Tibial nerve (tissue), 4 donors: ENCODE measurements around the gene OR2AT4. TPM values are rescaled to one million over a fixed set of nuclear protein-coding genes. Genes with fewer than 3 reads are reported as not detected.

Experiments
- DNase-seq, 2 donors: peaks; one replicate each; pipeline ENCODE4 v3.0.0-alpha.2; 2019; ENCODE audit warnings: low spot score in 2 of 2
- H3K27ac ChIP-seq, 4 donors: fragments of 200-600 bp; sonication (generic) in 3 of 4; one replicate each; pipeline ENCODE4 v1.5.1; 2017 to 2019; ENCODE audit warnings: mild to moderate bottlenecking in 1 of 4
- H3K27me3 ChIP-seq, 2 donors: fragments of 200-600 bp; sonication (generic) in 1 of 2; one replicate each; pipeline versions ENCODE4 v1.5.1 to v1.6.0; 2017 to 2019
- H3K36me3 ChIP-seq, 3 donors: fragments of 200-600 bp; sonication (generic); one replicate each; pipeline ENCODE4 v1.5.1; 2018 to 2019
- H3K4me1 ChIP-seq, 4 donors: fragments of 200-600 bp; sonication (generic) in 3 of 4; one replicate each; pipeline ENCODE4 v1.5.1; 2017 to 2019
- H3K4me3 ChIP-seq, 4 donors: fragments of 200-600 bp; sonication (generic) in 3 of 4; one replicate each; pipeline ENCODE4 v1.5.1; 2017 to 2019; ENCODE audit warnings: mild to moderate bottlenecking in 1 of 4, moderate library complexity in 1 of 4
- H3K9me3 ChIP-seq, 4 donors: fragments of 200-600 bp; sonication (generic) in 3 of 4; one replicate each; pipeline ENCODE4 v1.5.1; 2017 to 2019
- EP300 ChIP-seq, 2 donors: sonication (generic); formaldehyde crosslinking; IDR thresholded peaks; one replicate each; pipeline ENCODE4 v1.6.1; 2017; ENCODE audit warnings: antibody characterized with exemption in 2 of 2, mild to moderate bottlenecking in 1 of 2
- POLR2A ChIP-seq, 2 donors: fragments of 450-650 bp; IDR thresholded peaks; one replicate each; pipeline ENCODE4 v1.6.1; 2017; ENCODE audit warnings: antibody characterized with exemption in 2 of 2, mild to moderate bottlenecking in 2 of 2, moderate library complexity in 2 of 2
- WGBS, 2 donors: methylation state at CpG; one replicate each; pipeline ENCODE4 v1.1.5; 2018; 5-methylcytosine and 5-hydroxymethylcytosine counted together
- total RNA-seq, 4 donors: library from RNA; depleted of rRNA; stranded (reverse); fragments of >200 nt; gene quantifications; one replicate each; pipeline ENCODE4 v1.1.0, GENCODE V29; 2016
- TF ChIP-seq, protein P1 (sequence below), 5 experiments: fragments of 200-600 bp in 3 of 5; fragments of 450-650 bp in 2 of 5; sonication (generic) in 3 of 5; IDR thresholded peaks; one replicate each; pipeline ENCODE4 v1.5.1; 2016 to 2019; ENCODE audit warnings: antibody characterized with exemption in 5 of 5, mild to moderate bottlenecking in 3 of 5, moderate library complexity in 2 of 5

OR2AT4 gene
- total RNA-seq, 4 donors from 2014 or later: 0.87 to 2.3 (median 1.5) TPM

DNA sequence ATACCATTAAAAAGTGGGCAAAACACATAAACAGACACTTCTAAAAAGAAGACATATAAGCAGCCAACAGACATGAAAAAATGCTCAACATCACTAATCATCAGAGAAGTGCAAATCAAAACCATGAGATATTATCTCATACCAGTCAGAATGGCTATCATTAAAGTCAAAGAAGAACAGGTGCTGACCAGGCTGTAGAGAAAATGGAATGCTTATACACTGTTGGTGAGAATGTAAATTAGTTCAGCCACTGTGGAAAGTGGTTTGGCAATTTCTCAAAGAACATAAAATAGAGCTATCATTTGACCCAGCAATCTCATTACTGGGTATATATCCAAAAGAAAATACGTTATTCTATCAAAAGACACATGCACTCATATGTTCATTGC lies 13.5 kb downstream of the OR2AT4 start:
- H3K9me3 ChIP-seq: no peaks in the 10 kb centered on the region
- TF ChIP-seq, protein P1, sequence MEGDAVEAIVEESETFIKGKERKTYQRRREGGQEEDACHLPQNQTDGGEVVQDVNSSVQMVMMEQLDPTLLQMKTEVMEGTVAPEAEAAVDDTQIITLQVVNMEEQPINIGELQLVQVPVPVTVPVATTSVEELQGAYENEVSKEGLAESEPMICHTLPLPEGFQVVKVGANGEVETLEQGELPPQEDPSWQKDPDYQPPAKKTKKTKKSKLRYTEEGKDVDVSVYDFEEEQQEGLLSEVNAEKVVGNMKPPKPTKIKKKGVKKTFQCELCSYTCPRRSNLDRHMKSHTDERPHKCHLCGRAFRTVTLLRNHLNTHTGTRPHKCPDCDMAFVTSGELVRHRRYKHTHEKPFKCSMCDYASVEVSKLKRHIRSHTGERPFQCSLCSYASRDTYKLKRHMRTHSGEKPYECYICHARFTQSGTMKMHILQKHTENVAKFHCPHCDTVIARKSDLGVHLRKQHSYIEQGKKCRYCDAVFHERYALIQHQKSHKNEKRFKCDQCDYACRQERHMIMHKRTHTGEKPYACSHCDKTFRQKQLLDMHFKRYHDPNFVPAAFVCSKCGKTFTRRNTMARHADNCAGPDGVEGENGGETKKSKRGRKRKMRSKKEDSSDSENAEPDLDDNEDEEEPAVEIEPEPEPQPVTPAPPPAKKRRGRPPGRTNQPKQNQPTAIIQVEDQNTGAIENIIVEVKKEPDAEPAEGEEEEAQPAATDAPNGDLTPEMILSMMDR (IDR thresholded peaks at IDR 0.05): no peak
- no peak for TF ChIP-seq EP300 (IDR thresholded peaks at IDR 0.05)
- TF ChIP-seq POLR2A (IDR thresholded peaks at IDR 0.05): no peak
- WGBS, 2 donors: 68 to 70% methylated on average over 1 of the region's 1 CpG
- no peak overlapping the region for H3K27ac ChIP-seq
- H3K4me3 ChIP-seq: no peak overlapping the region
- no peaks in the 10 kb centered on the region for H3K36me3 ChIP-seq
- no peaks in the 10 kb centered on the region for H3K4me1 ChIP-seq
- no peaks in the 10 kb centered on the region for H3K27me3 ChIP-seq
- no peak for DNase-seq

DNA sequence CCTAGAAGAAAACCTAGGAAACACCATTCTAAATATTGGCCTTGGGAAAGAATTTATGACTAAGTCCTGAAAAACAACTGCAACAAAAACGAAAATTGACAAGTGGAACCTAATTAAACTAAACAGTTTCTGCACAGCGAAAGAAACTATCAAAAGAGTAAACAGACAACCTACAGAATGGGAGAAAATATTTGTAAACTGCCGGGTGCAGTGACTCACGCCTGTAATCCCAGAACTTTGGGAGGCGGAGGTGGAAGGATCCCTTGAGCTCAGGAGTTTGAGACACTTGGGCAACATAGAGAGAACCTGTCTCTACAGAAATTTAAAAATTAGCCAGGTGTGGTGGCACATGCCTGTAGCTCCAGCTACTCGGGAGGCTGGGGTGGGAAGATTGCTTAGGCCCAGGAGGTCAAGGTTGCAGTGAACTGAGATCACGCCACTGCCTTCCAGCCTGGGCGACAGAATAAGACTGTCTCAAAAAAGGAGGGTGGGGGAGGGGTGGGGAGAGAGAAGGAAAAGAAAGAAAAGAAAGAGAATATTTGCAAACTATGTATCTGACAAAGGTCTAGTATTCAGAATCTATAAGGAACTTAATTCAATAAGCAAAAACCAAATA lies 14.0 kb downstream of the OR2AT4 start:
- TF ChIP-seq POLR2A (IDR thresholded peaks at IDR 0.05): no peak
- TF ChIP-seq, protein P1 (IDR thresholded peaks at IDR 0.05): no peak
- no peaks in the 10 kb centered on the region for H3K36me3 ChIP-seq

DNA sequence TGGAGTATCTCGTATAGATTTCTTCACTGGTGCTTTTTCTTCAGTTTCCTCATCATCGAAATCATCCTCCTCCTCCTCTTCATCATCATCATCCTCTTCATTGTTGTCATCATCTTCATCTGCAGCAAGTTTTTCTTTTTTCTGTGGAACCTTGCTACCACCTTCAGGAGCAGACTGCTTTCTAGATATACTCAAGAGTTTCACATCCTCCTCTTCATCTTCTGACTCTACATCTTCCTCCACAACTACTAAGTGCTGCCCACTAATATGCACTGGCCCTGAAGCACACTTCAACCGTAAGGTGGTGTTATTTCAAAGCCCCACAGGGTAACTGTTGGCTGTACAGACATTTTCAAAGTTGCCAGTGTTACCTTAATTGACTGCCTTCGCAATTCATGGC lies 17.1 kb downstream of the OR2AT4 start:
- Histone ChIP-seq H3K4me1 (no peaks in the 10 kb centered on the region), H3K27ac (no peak overlapping the region), H3K27me3 (no peaks in the 10 kb centered on the region), H3K36me3 (no peaks in the 10 kb centered on the region), H3K9me3 (no peaks in the 10 kb centered on the region), H3K4me3 (no peak overlapping the region)
- WGBS, 2 donors: 66% methylated on average over 4 of the region's 4 CpGs
- DNase-seq: no peak
- TF ChIP-seq POLR2A (IDR thresholded peaks at IDR 0.05) (no peak), EP300 (IDR thresholded peaks at IDR 0.05) (no peak)
- TF ChIP-seq, protein P1 (IDR thresholded peaks at IDR 0.05): no peak

More for the DNA sequence above, 14.0 kb downstream of the OR2AT4 start:
- 82 to 84% methylated on average over 8 of the region's 8 CpGs for WGBS, 2 donors
- Histone ChIP-seq H3K4me3 (no peak overlapping the region), H3K9me3 (no peaks in the 10 kb centered on the region), H3K4me1 (no peaks in the 10 kb centered on the region), H3K27ac (no peak overlapping the region), H3K27me3 (no peaks in the 10 kb centered on the region)
- no peak for DNase-seq

DNA sequence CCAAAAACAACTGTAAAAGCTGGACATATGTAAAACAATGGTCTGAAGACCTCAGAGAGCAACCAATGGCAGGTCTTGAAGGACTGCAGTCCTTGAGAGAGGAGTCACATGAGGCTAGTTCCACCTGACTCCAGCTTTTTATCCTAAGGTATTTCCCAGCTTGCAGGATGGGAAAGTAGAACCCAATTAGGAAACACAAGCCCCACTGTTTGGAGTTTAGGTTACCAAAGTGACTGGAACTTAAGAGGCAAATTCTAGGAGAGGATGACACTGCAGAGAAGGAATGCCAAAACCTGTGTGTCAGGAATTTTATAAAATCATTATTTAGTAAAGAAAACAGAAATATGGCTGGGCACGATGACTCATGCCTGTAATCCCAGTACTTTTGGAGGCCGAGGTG lies 18.4 kb downstream of the OR2AT4 start:
- 63 to 81% methylated on average over 2 of the region's 2 CpGs for WGBS, 2 donors

DNA sequence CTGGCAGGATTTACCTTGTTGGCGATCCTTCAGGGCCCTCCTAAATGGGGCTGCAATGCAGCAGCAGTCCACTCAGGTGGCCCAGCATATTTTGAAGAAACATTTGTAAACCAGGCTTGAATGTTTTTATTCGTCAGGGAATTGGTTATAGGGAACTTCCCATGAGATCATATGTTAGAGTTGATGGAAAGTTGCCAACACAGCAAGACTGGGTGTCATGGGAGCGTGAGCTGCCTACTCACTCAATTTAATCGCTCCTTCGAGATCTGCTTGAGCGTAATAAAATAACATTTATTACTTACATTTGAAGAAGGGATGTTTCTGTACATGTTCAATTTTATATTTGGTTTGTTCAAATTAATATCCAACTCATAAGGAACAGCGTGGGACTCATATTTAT lies 19.4 kb downstream of the OR2AT4 start:
- no peaks in the 10 kb centered on the region for H3K27me3 ChIP-seq
- no peaks in the 10 kb centered on the region for H3K4me1 ChIP-seq
- H3K36me3 ChIP-seq: no peaks in the 10 kb centered on the region
- no peaks in the 10 kb centered on the region for H3K9me3 ChIP-seq
- WGBS, 2 donors: 55% methylated on average over 7 of the region's 7 CpGs
- no peak for DNase-seq
- H3K27ac ChIP-seq: no peak overlapping the region
- H3K4me3 ChIP-seq: no peak overlapping the region
- TF ChIP-seq, protein P1 (IDR thresholded peaks at IDR 0.05): no peak
- TF ChIP-seq EP300 (IDR thresholded peaks at IDR 0.05): no peak
- no peak for TF ChIP-seq POLR2A (IDR thresholded peaks at IDR 0.05)

More for the DNA sequence above, 18.4 kb downstream of the OR2AT4 start:
- H3K4me3 ChIP-seq: no peak overlapping the region
- DNase-seq: no peak
- no peak overlapping the region for H3K27ac ChIP-seq
- no peak for TF ChIP-seq EP300 (IDR thresholded peaks at IDR 0.05)
- TF ChIP-seq POLR2A (IDR thresholded peaks at IDR 0.05): no peak
- TF ChIP-seq, protein P1 (IDR thresholded peaks at IDR 0.05): no peak
- no peaks in the 10 kb centered on the region for H3K36me3 ChIP-seq
- H3K27me3 ChIP-seq: no peaks in the 10 kb centered on the region
- H3K9me3 ChIP-seq: no peaks in the 10 kb centered on the region
- no peaks in the 10 kb centered on the region for H3K4me1 ChIP-seq
